ENCODE results near the gene UNC13B. TPM values are rescaled to one million over a fixed set of nuclear protein-coding genes. Genes with fewer than 3 reads are reported as not detected.

Gene UNC13B
- total and polyA plus RNA-seq, 9 of the 15 experiments (the other 6 are each of a cell fraction or from before 2014, with no cell fraction given): 2.4 to 11.5 (median 8.6) TPM

DNA sequence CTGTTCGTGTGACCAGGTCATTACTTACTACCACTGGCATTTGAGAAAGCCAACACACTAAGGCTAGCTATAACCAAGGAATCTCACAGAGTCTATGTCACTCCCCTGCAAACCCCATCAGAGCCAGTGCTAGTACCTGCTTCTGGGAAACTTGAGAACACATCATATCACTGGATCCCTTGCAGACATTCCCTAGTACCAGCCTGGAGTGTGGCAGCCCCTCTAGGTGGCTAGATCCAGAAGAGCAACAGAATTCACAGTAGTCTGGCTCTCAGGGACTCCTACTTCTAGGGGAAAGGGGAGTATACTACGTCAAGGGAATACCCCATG lies 254.3 kb downstream of the UNC13B start:
- in situ Hi-C loops (cut with MboI) (no loop called here), intact Hi-C loops (cut with micrococcal nuclease) (no loop called here)
- Histone ChIP-seq H3K4me2 (ENCODE audit: insufficient read depth, low read length) (no peak overlapping the region), H3K4me1 (replicated peaks in 1 of 2; ENCODE audit: control insufficient read depth in 2 of 2, insufficient read depth in 2 of 2, low read length in 2 of 2) (no peaks in the 10 kb centered on the region), H4K20me1 (replicated peaks; ENCODE audit: control insufficient read depth, insufficient read depth, low read length) (no peaks in the 10 kb centered on the region), H3K79me2 (ENCODE audit: control insufficient read depth, insufficient read depth, low read length) (no peaks in the 10 kb centered on the region), H3K36me3 (ENCODE audit: control insufficient read depth, insufficient read depth, low read length) (no peaks in the 10 kb centered on the region), H3K27ac (ENCODE audit: extremely low read depth, low read depth, low read length) (no peak overlapping the region), H3K27me3 (ENCODE audit: control insufficient read depth in 2 of 2, insufficient read depth in 2 of 2, low read length in 2 of 2) (no peaks in the 10 kb centered on the region), H3K9me3 (replicated peaks; ENCODE audit: control insufficient read depth, insufficient read depth, low read depth, low read length) (no peaks in the 10 kb centered on the region), H2AFZ (ENCODE audit: low read depth, low read length) (no peak overlapping the region), H3K9ac (ENCODE audit: insufficient read depth in 1 of 2, low read depth in 2 of 2, low read length in 2 of 2) (no peak overlapping the region), H3K4me3 (no peak overlapping the region), H3K9me1 (ENCODE audit: control insufficient read depth, insufficient read depth, low read length) (no peaks in the 10 kb centered on the region)
- DNase-seq (ENCODE audit: extremely low read depth in 1 of 4, low spot score in 3 of 4): no peak
- TF ChIP-seq ZNF133 (CRISPR knock-in tag; IDR thresholded peaks at IDR 0.05) (no peak), SREBF1 (IDR thresholded peaks at IDR 0.05; ENCODE audit: borderline replicate concordance, low read depth, low read length) (no peak), HDAC3 (IDR thresholded peaks at IDR 0.05; ENCODE audit: borderline replicate concordance, partially characterized antibody) (no peak), SOX6 (IDR thresholded peaks at IDR 0.05) (no peak), HDAC1 (IDR thresholded peaks at IDR 0.05) (no peak), KAT7 (CRISPR knock-in tag; IDR thresholded peaks at IDR 0.05; ENCODE audit: borderline replicate concordance) (no peak), ZNF224 (CRISPR knock-in tag; IDR thresholded peaks at IDR 0.05) (no peak), HCFC1 (IDR thresholded peaks at IDR 0.05; ENCODE audit: low read depth, low read length) (no peak), NBN (IDR thresholded peaks at IDR 0.05; ENCODE audit: low read depth) (no peak)
- TF ChIP-seq, protein P1, sequence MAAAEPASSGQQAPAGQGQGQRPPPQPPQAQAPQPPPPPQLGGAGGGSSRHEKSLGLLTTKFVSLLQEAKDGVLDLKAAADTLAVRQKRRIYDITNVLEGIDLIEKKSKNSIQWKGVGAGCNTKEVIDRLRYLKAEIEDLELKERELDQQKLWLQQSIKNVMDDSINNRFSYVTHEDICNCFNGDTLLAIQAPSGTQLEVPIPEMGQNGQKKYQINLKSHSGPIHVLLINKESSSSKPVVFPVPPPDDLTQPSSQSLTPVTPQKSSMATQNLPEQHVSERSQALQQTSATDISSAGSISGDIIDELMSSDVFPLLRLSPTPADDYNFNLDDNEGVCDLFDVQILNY (CRISPR knock-in tag; IDR thresholded peaks at IDR 0.05): no peak
- TF ChIP-seq, protein P2, sequence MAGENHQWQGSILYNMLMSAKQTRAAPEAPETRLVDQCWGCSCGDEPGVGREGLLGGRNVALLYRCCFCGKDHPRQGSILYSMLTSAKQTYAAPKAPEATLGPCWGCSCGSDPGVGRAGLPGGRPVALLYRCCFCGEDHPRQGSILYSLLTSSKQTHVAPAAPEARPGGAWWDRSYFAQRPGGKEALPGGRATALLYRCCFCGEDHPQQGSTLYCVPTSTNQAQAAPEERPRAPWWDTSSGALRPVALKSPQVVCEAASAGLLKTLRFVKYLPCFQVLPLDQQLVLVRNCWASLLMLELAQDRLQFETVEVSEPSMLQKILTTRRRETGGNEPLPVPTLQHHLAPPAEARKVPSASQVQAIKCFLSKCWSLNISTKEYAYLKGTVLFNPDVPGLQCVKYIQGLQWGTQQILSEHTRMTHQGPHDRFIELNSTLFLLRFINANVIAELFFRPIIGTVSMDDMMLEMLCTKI (IDR thresholded peaks at IDR 0.05; ENCODE audit: partially characterized antibody): no peak
- WGBS (ENCODE audit: insufficient coverage, low coverage, missing lambda C conversion rate): 0% methylated on average over 2 of the region's 2 CpGs
- no peak for ATAC-seq
- POLR2A ChIA-PET: no interaction called here
- no peak for FAIRE-seq
- CTCF ChIA-PET (ENCODE audit: low intra/inter-chr PET ratio): no interaction called here
- no TSS peak for BruUV-seq (replicated peaks)
